ENCODE results near the gene ST8SIA2.

DNA sequence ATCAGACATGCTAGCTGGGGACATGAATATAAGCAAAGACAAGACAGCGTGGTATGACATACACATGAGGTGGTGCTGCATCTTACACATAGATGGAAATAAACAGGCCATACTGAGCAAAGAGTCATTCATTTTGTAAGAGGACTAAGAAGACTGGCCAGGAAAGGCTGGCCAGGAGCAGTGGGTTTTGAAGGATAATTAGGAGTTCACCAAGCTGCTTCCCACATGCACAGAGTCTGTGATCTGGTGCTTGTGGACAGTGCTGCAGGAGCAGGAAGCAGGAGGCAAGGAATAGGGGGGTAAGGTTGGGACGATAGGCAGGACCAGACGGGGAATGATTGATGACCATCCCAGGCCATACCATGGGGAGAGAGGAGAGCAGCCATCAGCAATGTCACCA is 41.5 kb downstream of the ST8SIA2 start:
- no peak for TF ChIP-seq EZH2phosphoT487 (IDR thresholded peaks at IDR 0.05; ENCODE audit: low read depth, severe bottlenecking, unreplicated experiment)
- TF ChIP-seq, protein P1, sequence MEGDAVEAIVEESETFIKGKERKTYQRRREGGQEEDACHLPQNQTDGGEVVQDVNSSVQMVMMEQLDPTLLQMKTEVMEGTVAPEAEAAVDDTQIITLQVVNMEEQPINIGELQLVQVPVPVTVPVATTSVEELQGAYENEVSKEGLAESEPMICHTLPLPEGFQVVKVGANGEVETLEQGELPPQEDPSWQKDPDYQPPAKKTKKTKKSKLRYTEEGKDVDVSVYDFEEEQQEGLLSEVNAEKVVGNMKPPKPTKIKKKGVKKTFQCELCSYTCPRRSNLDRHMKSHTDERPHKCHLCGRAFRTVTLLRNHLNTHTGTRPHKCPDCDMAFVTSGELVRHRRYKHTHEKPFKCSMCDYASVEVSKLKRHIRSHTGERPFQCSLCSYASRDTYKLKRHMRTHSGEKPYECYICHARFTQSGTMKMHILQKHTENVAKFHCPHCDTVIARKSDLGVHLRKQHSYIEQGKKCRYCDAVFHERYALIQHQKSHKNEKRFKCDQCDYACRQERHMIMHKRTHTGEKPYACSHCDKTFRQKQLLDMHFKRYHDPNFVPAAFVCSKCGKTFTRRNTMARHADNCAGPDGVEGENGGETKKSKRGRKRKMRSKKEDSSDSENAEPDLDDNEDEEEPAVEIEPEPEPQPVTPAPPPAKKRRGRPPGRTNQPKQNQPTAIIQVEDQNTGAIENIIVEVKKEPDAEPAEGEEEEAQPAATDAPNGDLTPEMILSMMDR (IDR thresholded peaks at IDR 0.05; ENCODE audit: poor library complexity), result no peak
- TF ChIP-seq EZH2 (IDR thresholded peaks at IDR 0.05; ENCODE audit: borderline replicate concordance), result no peak

Measured in hepatocyte (in vitro differentiated cells).